Hair follicular keratinocyte (primary cell): ENCODE data around the gene TTBK2. TPM values are rescaled to one million over a fixed set of nuclear protein-coding genes. Genes with fewer than 3 reads are reported as not detected.

Experiments used
- total RNA-seq: library from RNA; depleted of rRNA; stranded (reverse); fragments of >200 nt; gene quantifications from 2 replicates; pipeline ENCODE4 v1.2.3, GENCODE V29; 2015

Gene TTBK2
- total RNA-seq: 4.7 and 19.0 TPM in 2 replicates

GRCh38 chr15:42920519-42921341 is at the start of gene TTBK2:
TSS of gene TTBK2 (minus strand) at chr15:42920778. CDS start at chr15:42878617, 42,161 bp downstream.

GRCh38 chr15:42736793-42737528 is 183.6 kb downstream of the TTBK2 start, which contains the start of gene CDAN1:
TSS of gene CDAN1 (minus strand) at chr15:42737128. CDS start at chr15:42737102, 26 bp downstream.

Other genes starting within 250 kb of the TTBK2 start
- gene CDAN1, start 183.7 kb downstream of the TTBK2 start, total RNA-seq: 8.6 and 9.8 TPM in 2 replicates
- 16.3 and 17.6 TPM in 2 replicates for gene UBR1, start 185.3 kb upstream of the TTBK2 start, total RNA-seq
- gene TMEM62, start 212.8 kb upstream of the TTBK2 start, total RNA-seq: 9.4 and 12.9 TPM in 2 replicates